T-helper 2 cell (primary cell): ENCODE data around the gene GPATCH2.
"Not testable (repeated sequence)": the region's sequence is repeated elsewhere in the genome, so short reads cannot be mapped to it uniquely, and the experiment has no call there.

ENCODE experiments used
- DNase-seq, 5 experiments: peaks; one replicate each; pipeline versions ENCODE4 v3.0.0 to v3.0.0-alpha.2; 2012 to 2022

The GPATCH2 gene

GRCh38 chr1:217524787-217525520 is 105.9 kb downstream of the GPATCH2 start:
- DNase-seq, result no peak

GRCh38 chr1:217523921-217524320 is 107.0 kb downstream of the GPATCH2 start:
- not testable (repeated sequence) for DNase-seq

- no peak for DNase-seq
Observed at GRCh38 chr1:217522277-217522676, 108.6 kb downstream of the GPATCH2 start.

GRCh38 chr1:217521317-217521716 is 109.6 kb downstream of the GPATCH2 start:
- DNase-seq, result no peak

GRCh38 chr1:217506878-217507277 is 124.0 kb downstream of the GPATCH2 start:
- no peak for DNase-seq

GRCh38 chr1:217498209-217498608 is 132.7 kb downstream of the GPATCH2 start:
- no peak for DNase-seq

- no peak for DNase-seq
Observed at GRCh38 chr1:217495249-217495648, 135.6 kb downstream of the GPATCH2 start.

- DNase-seq, result peak in 1 of 5 experiments; percentile 18
Observed at GRCh38 chr1:217494767-217495166, 136.1 kb downstream of the GPATCH2 start.

- no peak for DNase-seq
Observed at GRCh38 chr1:217493290-217493689, 137.6 kb downstream of the GPATCH2 start.

- DNase-seq, result no peak
Observed at GRCh38 chr1:217484871-217485270, 146.0 kb downstream of the GPATCH2 start.

- DNase-seq, result peak in 2 of 5 experiments; percentile 9 to 89
Observed at GRCh38 chr1:217482356-217483102, 148.4 kb downstream of the GPATCH2 start.

- DNase-seq, result no peak
Observed at GRCh38 chr1:217478450-217478849, 152.4 kb downstream of the GPATCH2 start.

- DNase-seq, result no peak
Observed at GRCh38 chr1:217472915-217473314, 158.0 kb downstream of the GPATCH2 start.

- DNase-seq, result no peak
Observed at GRCh38 chr1:217471403-217471802, 159.5 kb downstream of the GPATCH2 start.

- DNase-seq, result no peak
Observed at GRCh38 chr1:217469983-217470382, 160.9 kb downstream of the GPATCH2 start.

- DNase-seq, result no peak
Observed at GRCh38 chr1:217465102-217465501, 165.8 kb downstream of the GPATCH2 start.

- DNase-seq, result no peak
Observed at GRCh38 chr1:217462666-217463065, 168.2 kb downstream of the GPATCH2 start.

- no peak for DNase-seq
Observed at GRCh38 chr1:217462159-217462558, 168.7 kb downstream of the GPATCH2 start.

GRCh38 chr1:217457016-217457415 is 173.9 kb downstream of the GPATCH2 start:
- DNase-seq, result no peak

- no peak for DNase-seq
Observed at GRCh38 chr1:217456261-217456660, 174.6 kb downstream of the GPATCH2 start.

GRCh38 chr1:217453816-217454215 is 177.1 kb downstream of the GPATCH2 start:
- DNase-seq, result no peak

- DNase-seq, result no peak
Observed at GRCh38 chr1:217449370-217449769, 181.5 kb downstream of the GPATCH2 start.

- DNase-seq, result no peak
Observed at GRCh38 chr1:217443845-217444244, 187.0 kb downstream of the GPATCH2 start.

- DNase-seq, result no peak
Observed at GRCh38 chr1:217437376-217437775, 193.5 kb downstream of the GPATCH2 start.
